ENCODE data around the gene TNIP2. TPM values are rescaled to one million over a fixed set of nuclear protein-coding genes. Genes with fewer than 3 reads are reported as not detected.
"Not testable (repeated sequence)": the region's sequence is repeated elsewhere in the genome, so short reads cannot be mapped to it uniquely, and the experiment has no call there.

The TNIP2 gene
- total RNA-seq, 1 donor from 2014 or later = 33.7 TPM

- peaks cover 10% of the 10 kb centered on the region for H3K36me3 Mint-ChIP-seq (ENCODE audit: low read depth, unreplicated experiment)
- Histone ChIP-seq H3K4me2 (ENCODE audit: low read length) (no peak overlapping the region), H3K36me3 (ENCODE audit: insufficient read depth, low read length) (no peaks in the 10 kb centered on the region), H3K27ac (ENCODE audit: low read depth, low read length) (no peak overlapping the region), H3K9ac (ENCODE audit: low read length) (no peak overlapping the region), H3K4me3 (ENCODE audit: insufficient read depth, low read depth, low read length) (no peak overlapping the region), H3K79me2 (ENCODE audit: insufficient read depth, low read length) (no peaks in the 10 kb centered on the region), H3K4me1 (ENCODE audit: insufficient read depth, low read length) (no peaks in the 10 kb centered on the region), H4K20me1 (ENCODE audit: insufficient read depth, low read length) (no peaks in the 10 kb centered on the region), H3K27me3 (ENCODE audit: insufficient read depth, low read length) (peaks cover 3% of the 10 kb centered on the region), H2AFZ (ENCODE audit: low read depth, low read length) (no peak overlapping the region), H3K9me3 (ENCODE audit: insufficient read depth, low read depth, low read length) (no peaks in the 10 kb centered on the region)
- H3K4me1 Mint-ChIP-seq (ENCODE audit: low read depth, unreplicated experiment) = no peaks in the 10 kb centered on the region
- peaks cover 6% of the 10 kb centered on the region for H3K27me3 Mint-ChIP-seq (ENCODE audit: low read depth, unreplicated experiment)
- H3K27ac Mint-ChIP-seq (ENCODE audit: unreplicated experiment) = no peak overlapping the region
- TF ChIP-seq EZH2 (IDR thresholded peaks at IDR 0.05; ENCODE audit: insufficient read depth, low read length) (no peak), CTCF (IDR thresholded peaks at IDR 0.05; ENCODE audit: insufficient read depth, low read depth, low read length) (no peak)
- peaks cover 19% of the 10 kb centered on the region for H3K9me3 Mint-ChIP-seq (ENCODE audit: unreplicated experiment)
- no peak for DNase-seq (ENCODE audit: low read depth)
- no peak for FAIRE-seq
- no peak overlapping the region for H3K4me3 Mint-ChIP-seq (ENCODE audit: unreplicated experiment)
Observed at GRCh38 chr4:2781911-2782310, 25.8 kb upstream of the TNIP2 start.

- not testable (repeated sequence) for H3K27ac Mint-ChIP-seq (ENCODE audit: unreplicated experiment); H3K36me3 Mint-ChIP-seq (ENCODE audit: low read depth, unreplicated experiment); H3K9me3 ChIP-seq (ENCODE audit: insufficient read depth, low read depth, low read length); H3K79me2 ChIP-seq (ENCODE audit: insufficient read depth, low read length); H3K27me3 ChIP-seq (ENCODE audit: insufficient read depth, low read length); H2AFZ ChIP-seq (ENCODE audit: low read depth, low read length); H3K4me3 Mint-ChIP-seq (ENCODE audit: unreplicated experiment); H3K4me2 ChIP-seq (ENCODE audit: low read length); DNase-seq (ENCODE audit: low read depth); FAIRE-seq; H4K20me1 ChIP-seq (ENCODE audit: insufficient read depth, low read length); H3K4me1 ChIP-seq (ENCODE audit: insufficient read depth, low read length); H3K36me3 ChIP-seq (ENCODE audit: insufficient read depth, low read length); H3K27ac ChIP-seq (ENCODE audit: low read depth, low read length); H3K9ac ChIP-seq (ENCODE audit: low read length); H3K4me1 Mint-ChIP-seq (ENCODE audit: low read depth, unreplicated experiment); H3K27me3 Mint-ChIP-seq (ENCODE audit: low read depth, unreplicated experiment); H3K4me3 ChIP-seq (ENCODE audit: insufficient read depth, low read depth, low read length)
- H3K9me3 Mint-ChIP-seq (ENCODE audit: unreplicated experiment) = peaks cover 19% of the 10 kb centered on the region
Observed at GRCh38 chr4:2780643-2781042, 24.5 kb upstream of the TNIP2 start.

GRCh38 chr4:2771264-2771663, 15.1 kb upstream of the TNIP2 start:
- peak overlapping the region; percentile 66 for H3K27ac Mint-ChIP-seq (ENCODE audit: unreplicated experiment)
- Histone ChIP-seq H3K79me2 (ENCODE audit: insufficient read depth, low read length) (no peaks in the 10 kb centered on the region), H4K20me1 (ENCODE audit: insufficient read depth, low read length) (no peaks in the 10 kb centered on the region), H3K9ac (ENCODE audit: low read length) (no peak overlapping the region), H3K27ac (ENCODE audit: low read depth, low read length) (no peak overlapping the region), H3K27me3 (ENCODE audit: insufficient read depth, low read length) (no peaks in the 10 kb centered on the region), H3K36me3 (ENCODE audit: insufficient read depth, low read length) (no peaks in the 10 kb centered on the region), H2AFZ (ENCODE audit: low read depth, low read length) (peak overlapping the region; percentile 47), H3K9me3 (ENCODE audit: insufficient read depth, low read depth, low read length) (no peaks in the 10 kb centered on the region), H3K4me2 (ENCODE audit: low read length) (peak overlapping the region; percentile 15), H3K4me3 (ENCODE audit: insufficient read depth, low read depth, low read length) (no peak overlapping the region), H3K4me1 (ENCODE audit: insufficient read depth, low read length) (peaks cover 6% of the 10 kb centered on the region)
- peaks cover 6% of the 10 kb centered on the region for H3K9me3 Mint-ChIP-seq (ENCODE audit: unreplicated experiment)
- DNase-seq (ENCODE audit: low read depth) (no peak), FAIRE-seq (no peak)
- TF ChIP-seq EZH2 (IDR thresholded peaks at IDR 0.05; ENCODE audit: insufficient read depth, low read length) (no peak), CTCF (IDR thresholded peaks at IDR 0.05; ENCODE audit: insufficient read depth, low read depth, low read length) (no peak)
- H3K4me1 Mint-ChIP-seq (ENCODE audit: low read depth, unreplicated experiment) = peaks cover 17% of the 10 kb centered on the region
- H3K36me3 Mint-ChIP-seq (ENCODE audit: low read depth, unreplicated experiment) = no peaks in the 10 kb centered on the region
- no peaks in the 10 kb centered on the region for H3K27me3 Mint-ChIP-seq (ENCODE audit: low read depth, unreplicated experiment)
- H3K4me3 Mint-ChIP-seq (ENCODE audit: unreplicated experiment) = no peak overlapping the region
